HG02623 (cell line): ENCODE results near the gene TIGD6.
A peak's percentile ranks its signal among the peaks of the same experiment; 100 is the strongest.

Source experiments
- ATAC-seq: cut with Tn5 transposase; IDR thresholded peaks from one replicate; pipeline ENCODE4 v1.9.1; 2021; ENCODE audit warnings: moderate library complexity; ENCODE audit not compliant: unreplicated experiment

The TIGD6 gene

GRCh38 chr5:149981206-149981605, 19.2 kb downstream of the TIGD6 start:
- no peak for ATAC-seq

- no peak for ATAC-seq
Measured at GRCh38 chr5:149979896-149980295, 20.6 kb downstream of the TIGD6 start.

DNA sequence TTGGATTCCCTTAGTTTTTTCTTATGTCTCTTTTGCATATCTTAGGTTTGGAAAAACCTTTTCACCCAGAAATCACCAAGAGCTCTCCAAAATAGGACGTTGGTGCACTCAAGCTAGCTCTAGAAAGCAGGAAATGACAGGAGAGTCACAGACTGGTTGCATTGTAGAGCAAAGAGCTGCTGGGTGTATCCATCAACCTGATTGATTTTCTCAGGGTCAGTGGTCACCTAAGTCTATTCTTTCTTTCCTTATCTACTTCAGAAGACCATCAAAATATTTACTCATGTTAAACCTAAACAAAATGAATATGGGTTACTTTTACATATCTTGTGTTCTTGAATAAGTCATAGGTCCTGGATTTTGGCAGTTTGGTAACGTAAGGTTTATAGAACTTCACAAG, 25.0 kb downstream of the TIGD6 start:
- ATAC-seq = no peak

GRCh38 chr5:149969181-149969930, 31.1 kb downstream of the TIGD6 start:
- no peak for ATAC-seq

DNA sequence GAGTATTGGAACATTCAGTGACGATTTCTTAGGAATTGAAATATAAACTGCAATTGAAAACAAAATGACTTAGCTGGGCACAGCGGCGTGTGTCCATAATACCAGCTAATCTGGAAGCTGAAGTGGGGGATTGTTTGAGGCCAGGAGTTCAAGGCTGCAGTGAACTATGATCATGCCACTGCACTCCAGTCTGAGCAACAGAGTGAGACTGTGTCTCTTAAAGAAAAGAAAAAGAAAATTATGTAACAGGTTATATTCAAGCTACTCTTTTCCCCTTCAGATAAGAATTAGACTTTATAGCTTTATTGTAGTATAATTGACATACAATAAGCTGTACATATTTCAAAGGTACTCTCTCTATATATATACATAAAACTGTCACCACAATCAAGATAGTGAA, 33.5 kb downstream of the TIGD6 start:
- no peak for ATAC-seq

GRCh38 chr5:149963729-149964128, 36.7 kb downstream of the TIGD6 start:
- no peak for ATAC-seq

GRCh38 chr5:149962601-149963300, 37.7 kb downstream of the TIGD6 start:
- ATAC-seq = no peak

GRCh38 chr5:149961957-149962409, 38.5 kb downstream of the TIGD6 start:
- ATAC-seq = no peak

- no peak for ATAC-seq
Measured at GRCh38 chr5:149961186-149961685, 39.2 kb downstream of the TIGD6 start.

DNA sequence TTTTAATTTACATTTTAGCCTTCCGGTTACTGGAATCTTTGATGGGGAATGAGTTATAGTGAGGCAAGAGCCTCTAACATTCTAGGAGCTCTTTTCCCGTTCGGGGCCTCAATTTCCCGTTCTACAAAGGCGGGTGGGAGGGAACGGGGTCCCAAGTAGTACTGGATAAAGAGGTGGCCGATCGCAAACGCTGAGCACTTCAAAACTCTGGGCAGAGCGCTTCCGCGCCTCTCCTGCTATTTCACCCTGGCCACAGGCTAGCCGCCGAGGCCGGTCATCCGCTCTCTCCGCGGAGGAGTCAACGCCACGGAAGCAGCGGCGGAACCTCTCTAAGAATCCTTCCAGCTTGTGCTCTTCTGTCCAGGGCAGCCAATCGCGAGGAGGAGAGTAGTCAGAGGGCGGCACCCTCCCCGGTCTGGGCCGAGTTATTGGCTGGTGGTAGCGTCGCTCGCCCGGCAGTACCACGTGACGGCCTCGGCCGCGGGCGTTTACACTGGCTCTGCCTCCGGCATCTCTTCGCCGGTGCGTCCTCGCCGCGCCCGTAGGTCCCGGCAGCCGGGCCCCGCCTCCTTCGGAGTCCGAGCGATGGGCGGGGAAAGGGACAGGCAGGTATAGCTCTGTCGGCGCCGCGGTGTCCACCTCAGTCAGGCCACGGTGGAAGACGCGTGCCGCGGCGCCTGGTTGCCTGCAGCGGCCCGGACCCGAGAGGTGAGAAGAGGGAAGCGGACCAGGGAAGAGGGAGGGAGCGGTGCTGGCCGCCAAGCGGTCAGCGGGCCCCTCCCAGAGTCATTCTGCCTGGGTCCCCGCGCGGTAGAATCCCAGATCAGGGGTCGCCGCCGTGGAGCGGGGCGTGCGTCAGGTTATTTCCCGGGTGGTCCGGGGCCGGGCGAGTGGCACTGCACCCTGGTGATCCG, 39.9 kb downstream of the TIGD6 start, which contains the start of gene SLC26A2:
TSS of gene SLC26A2 (plus strand) at position 487 of the 914 bp plus-strand sequence. CDS start 16,895 bp downstream, outside the sequence.
- peak; percentile 99 for ATAC-seq

DNA sequence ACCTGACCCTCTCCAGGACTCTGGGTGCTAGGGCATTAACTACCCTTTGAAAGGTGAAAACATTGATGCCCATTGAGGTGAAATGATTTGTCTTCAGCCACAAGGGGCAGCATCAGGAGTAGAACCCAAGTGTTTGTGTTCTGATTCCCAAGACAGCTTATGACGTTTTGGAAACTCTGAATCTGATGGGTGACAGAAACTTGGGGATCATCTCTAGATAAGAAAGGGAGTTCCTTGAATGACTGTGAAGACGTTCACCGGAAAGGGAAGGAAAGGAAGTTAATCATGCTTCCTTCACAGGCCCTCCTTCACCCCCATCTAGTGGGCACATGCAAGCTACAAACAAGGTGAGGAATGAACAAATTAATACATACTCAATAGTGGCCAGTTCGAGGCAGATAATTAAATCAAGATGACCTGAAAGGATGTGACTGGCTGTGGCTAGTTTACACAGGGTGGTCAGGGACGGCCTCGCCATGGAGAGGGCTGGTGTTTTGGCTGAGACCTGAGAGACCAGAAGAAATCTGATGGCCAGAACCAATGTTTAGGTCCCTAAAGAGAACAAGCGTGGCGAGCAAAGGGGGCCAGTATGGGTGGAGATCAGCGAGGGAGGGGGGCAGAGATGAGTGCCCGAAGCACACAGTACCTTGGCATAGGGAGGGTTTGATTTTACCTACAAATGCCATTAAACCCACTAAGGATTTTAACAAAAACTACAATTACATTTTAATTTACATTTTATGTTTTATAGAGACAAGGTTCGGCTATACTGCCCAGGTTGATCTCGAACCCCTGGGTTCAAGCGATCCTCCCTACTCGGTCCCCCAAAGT, 40.8 kb downstream of the TIGD6 start:
- ATAC-seq = no peak

DNA sequence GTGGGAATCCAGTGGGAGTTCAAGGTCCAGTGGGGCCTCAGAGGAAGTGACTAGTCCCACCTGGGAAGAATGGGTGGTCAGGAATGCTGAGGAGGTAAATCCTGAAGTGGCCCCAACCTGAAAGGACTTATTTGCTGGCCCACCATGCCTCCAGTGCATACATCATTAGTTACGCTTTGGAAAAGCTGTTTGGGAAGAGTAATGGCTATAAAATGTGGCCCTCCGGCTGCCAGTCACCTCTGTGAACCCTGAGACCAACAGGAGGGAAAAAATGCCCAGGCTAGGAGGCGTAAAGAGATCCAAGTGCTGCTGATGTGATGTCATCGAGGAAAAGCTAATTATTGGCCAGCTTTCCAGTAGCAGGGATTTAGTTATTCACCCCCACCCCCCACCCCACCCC, 42.6 kb downstream of the TIGD6 start:
- ATAC-seq = no peak

GRCh38 chr5:149956685-149957084, 43.8 kb downstream of the TIGD6 start:
- ATAC-seq = no peak

DNA sequence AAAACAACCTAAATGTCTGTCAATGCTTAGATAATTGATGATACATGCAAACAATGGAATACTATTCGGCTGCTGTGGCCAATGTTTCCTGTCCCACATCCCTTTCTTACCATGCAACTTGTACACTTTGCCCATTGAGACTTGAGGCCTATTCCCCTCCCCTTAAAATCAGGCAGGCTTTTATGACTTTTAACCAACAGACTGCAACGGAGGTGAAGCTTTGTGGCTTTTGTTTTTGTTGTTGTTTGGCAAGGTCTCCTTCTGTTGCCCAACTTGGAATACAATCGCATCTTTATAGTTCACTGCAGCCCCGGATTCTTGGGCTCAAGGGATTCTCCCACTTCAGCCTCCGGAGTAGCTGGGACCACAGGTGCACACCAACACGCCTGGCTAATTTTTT, 45.7 kb downstream of the TIGD6 start:
- no peak for ATAC-seq

GRCh38 chr5:149953436-149954121, 46.9 kb downstream of the TIGD6 start:
- no peak for ATAC-seq

DNA sequence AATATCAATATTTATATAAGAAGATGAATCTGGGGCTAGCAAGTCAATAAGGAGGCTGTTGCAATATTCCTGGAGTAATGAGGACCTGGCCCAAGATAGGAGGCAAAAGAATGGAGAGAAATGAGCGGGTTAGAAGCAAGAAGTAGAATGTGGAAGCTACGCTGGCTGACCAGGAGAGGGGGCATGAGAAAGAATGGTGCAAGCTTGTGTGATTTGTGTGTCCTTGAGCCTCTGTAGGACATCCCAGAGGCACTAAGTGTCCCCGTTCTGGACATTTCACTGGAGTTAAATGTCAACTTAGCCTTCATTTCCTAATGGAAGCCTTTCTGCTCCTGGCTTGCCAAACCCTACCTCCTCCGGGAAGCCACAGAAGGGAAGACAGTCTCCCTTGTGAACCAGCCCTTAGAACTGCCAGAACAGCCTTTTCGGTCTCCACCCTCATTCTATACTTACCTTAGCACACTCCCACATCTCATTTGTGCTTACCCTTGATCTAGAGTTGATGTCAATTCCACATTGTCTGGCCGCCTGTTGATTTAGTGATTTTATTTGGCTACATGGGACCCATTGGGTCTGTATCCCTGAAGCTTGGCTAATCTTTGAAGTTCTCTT, 49.2 kb downstream of the TIGD6 start:
- ATAC-seq = no peak

DNA sequence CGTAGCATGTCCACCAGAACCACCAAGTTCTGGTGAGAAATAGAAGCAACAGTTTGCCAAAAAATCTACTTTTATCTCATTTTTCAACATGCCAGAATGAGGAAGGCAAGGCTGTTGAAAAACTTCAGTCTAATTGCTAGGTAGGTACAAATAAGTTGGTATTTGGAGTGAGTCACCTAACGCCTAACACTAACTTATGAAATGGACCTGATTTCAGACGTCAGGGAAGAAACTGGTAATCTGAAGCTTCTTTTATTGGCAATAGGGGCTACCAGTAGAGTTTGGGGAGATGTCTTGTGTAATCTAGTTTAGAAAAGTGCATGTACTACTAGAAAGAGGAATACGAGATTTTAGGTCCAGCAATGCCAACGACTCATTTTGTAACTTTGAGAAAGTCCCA, 51.5 kb downstream of the TIGD6 start:
- no peak for ATAC-seq

GRCh38 chr5:149946118-149946517, 54.3 kb downstream of the TIGD6 start:
- ATAC-seq = no peak

DNA sequence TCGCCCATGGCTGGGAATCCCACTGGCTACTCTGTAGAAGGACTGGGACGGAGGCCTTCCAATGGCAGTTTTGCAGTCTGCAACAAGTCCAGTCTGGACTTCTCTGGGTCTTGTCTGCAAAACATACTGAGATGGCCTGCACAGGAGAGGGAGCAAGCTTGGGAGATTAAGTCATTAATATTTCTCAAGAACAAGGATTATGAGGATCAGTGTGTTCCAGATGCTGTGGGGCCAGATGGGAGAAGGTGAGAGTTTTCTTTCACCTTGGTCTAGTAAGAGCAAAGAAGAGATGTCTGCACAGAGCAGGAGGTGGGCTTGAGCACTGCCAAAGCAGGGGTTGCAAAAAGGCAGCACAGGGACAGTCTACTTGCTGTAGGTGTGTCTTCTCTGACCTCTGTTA, 55.8 kb downstream of the TIGD6 start, which contains the start of gene PDE6A:
TSS of gene PDE6A (minus strand) at position 128 of the 400 bp plus-strand sequence. CDS start at position 8, 120 bp downstream.
- ATAC-seq = no peak
